ENCODE measurements around the gene IVNS1ABP. TPM values are rescaled to one million over a fixed set of nuclear protein-coding genes. Genes with fewer than 3 reads are reported as not detected.

The IVNS1ABP gene
- total and polyA plus RNA-seq, 4 donors = 14.2 to 83.4 (median 34.0) TPM

DNA sequence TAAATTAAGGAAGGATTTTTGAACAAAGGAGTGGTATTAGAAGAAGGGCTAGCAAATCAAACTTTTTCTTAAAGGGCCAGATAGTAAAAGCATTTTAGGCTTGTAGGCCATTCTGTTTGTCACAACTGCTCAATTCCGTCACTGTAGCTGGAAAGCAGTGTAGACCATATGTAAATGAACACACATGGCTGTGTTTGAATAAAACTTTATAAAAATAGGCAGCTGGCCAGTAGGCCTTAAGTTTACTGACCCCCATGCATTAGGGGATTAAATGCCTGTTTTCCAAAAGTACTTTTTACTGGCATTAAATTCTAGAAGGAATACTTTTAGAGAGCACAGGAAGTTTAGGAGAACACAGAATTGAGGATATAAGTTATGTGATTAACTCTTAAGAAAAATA lies 8.9 kb downstream of the IVNS1ABP start:
- 99% methylated on average over 1 of the region's 1 CpG for WGBS
- no peak for TF ChIP-seq HNF4G (IDR thresholded peaks at IDR 0.05)
- no peak for TF ChIP-seq EGR1 (IDR thresholded peaks at IDR 0.05; ENCODE audit: low read depth in 2 of 2)
- TF ChIP-seq, protein P1, sequence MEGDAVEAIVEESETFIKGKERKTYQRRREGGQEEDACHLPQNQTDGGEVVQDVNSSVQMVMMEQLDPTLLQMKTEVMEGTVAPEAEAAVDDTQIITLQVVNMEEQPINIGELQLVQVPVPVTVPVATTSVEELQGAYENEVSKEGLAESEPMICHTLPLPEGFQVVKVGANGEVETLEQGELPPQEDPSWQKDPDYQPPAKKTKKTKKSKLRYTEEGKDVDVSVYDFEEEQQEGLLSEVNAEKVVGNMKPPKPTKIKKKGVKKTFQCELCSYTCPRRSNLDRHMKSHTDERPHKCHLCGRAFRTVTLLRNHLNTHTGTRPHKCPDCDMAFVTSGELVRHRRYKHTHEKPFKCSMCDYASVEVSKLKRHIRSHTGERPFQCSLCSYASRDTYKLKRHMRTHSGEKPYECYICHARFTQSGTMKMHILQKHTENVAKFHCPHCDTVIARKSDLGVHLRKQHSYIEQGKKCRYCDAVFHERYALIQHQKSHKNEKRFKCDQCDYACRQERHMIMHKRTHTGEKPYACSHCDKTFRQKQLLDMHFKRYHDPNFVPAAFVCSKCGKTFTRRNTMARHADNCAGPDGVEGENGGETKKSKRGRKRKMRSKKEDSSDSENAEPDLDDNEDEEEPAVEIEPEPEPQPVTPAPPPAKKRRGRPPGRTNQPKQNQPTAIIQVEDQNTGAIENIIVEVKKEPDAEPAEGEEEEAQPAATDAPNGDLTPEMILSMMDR (IDR thresholded peaks at IDR 0.05; ENCODE audit: low read depth, low read length, missing input control) = no peak
- TF ChIP-seq FOXA1 (IDR thresholded peaks at IDR 0.05) = no peak
- TF ChIP-seq NR2F2 (IDR thresholded peaks at IDR 0.05) = no peak
- TF ChIP-seq, protein P2, sequence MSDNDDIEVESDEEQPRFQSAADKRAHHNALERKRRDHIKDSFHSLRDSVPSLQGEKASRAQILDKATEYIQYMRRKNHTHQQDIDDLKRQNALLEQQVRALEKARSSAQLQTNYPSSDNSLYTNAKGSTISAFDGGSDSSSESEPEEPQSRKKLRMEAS (IDR thresholded peaks at IDR 0.05) = no peak
- TF ChIP-seq RAD21 (IDR thresholded peaks at IDR 0.05) = no peak
- TF ChIP-seq, protein P3, sequence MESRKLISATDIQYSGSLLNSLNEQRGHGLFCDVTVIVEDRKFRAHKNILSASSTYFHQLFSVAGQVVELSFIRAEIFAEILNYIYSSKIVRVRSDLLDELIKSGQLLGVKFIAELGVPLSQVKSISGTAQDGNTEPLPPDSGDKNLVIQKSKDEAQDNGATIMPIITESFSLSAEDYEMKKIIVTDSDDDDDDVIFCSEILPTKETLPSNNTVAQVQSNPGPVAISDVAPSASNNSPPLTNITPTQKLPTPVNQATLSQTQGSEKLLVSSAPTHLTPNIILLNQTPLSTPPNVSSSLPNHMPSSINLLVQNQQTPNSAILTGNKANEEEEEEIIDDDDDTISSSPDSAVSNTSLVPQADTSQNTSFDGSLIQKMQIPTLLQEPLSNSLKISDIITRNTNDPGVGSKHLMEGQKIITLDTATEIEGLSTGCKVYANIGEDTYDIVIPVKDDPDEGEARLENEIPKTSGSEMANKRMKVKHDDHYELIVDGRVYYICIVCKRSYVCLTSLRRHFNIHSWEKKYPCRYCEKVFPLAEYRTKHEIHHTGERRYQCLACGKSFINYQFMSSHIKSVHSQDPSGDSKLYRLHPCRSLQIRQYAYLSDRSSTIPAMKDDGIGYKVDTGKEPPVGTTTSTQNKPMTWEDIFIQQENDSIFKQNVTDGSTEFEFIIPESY (IDR thresholded peaks at IDR 0.05) = no peak
- no peak for TF ChIP-seq TAF1 (conservative IDR thresholded peaks at IDR 0.05)
- H3K9me3 ChIP-seq (ENCODE audit: control insufficient read depth in 4 of 4, low read length in 3 of 4) = no peaks in the 10 kb centered on the region
- H3K27ac ChIP-seq (ENCODE audit: low read depth in 1 of 2, low read length in 2 of 2) = no peak overlapping the region
- no peak overlapping the region for H3K9ac ChIP-seq (ENCODE audit: low read depth in 1 of 2, low read length in 2 of 2)
- H3K4me3 ChIP-seq (ENCODE audit: low read depth in 1 of 3, low read length in 3 of 3) = no peak overlapping the region
- peaks cover 8 to 59% (median 54%) of the 10 kb centered on the region in 4 donors for H3K36me3 ChIP-seq (ENCODE audit: control insufficient read depth in 4 of 4, insufficient read depth in 3 of 4, low read depth in 1 of 4, low read length in 3 of 4)
- peaks cover 4 to 22% (median 7%) of the 10 kb centered on the region in 4 donors for H3K4me1 ChIP-seq (ENCODE audit: control insufficient read depth in 4 of 4, insufficient read depth in 4 of 4, low read length in 3 of 4)
- no peak for DNase-seq (ENCODE audit: low spot score)
- no peaks in the 10 kb centered on the region for H3K27me3 ChIP-seq (ENCODE audit: control insufficient read depth in 4 of 4, insufficient read depth in 4 of 4, low read length in 3 of 4)

DNA sequence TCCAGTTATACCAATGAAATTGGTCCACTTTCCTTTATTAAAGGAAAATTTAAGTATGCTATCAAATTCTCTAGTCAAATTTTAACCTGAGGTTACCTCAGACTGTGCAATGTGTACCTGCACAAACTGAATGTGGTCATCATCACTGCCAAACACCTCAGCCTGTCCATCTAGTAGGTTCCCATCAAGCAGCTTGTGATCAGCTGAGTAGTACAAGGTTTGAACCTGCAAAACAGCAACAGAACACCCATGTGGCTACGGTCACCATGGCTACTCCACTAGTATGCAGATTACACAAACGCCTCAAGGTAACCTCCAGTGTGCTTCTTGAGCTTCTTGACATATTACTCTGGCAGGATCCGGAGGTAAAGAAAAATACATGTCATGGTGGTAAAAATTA lies 11.6 kb downstream of the IVNS1ABP start:
- no peaks in the 10 kb centered on the region for H3K9me3 ChIP-seq (ENCODE audit: control insufficient read depth in 4 of 4, low read length in 3 of 4)
- H3K4me3 ChIP-seq (ENCODE audit: low read depth in 1 of 3, low read length in 3 of 3) = no peak overlapping the region
- no peak overlapping the region for H3K9ac ChIP-seq (ENCODE audit: low read depth in 1 of 2, low read length in 2 of 2)
- peaks cover 9 to 75% (median 66%) of the 10 kb centered on the region in 4 donors for H3K36me3 ChIP-seq (ENCODE audit: control insufficient read depth in 4 of 4, insufficient read depth in 3 of 4, low read depth in 1 of 4, low read length in 3 of 4)
- peak; percentile 68 for TF ChIP-seq FOXA2 (IDR thresholded peaks at IDR 0.05)
- peak; percentile 28 to 61 for TF ChIP-seq HNF4A (conservative IDR thresholded peaks at IDR 0.05)
- no peak for TF ChIP-seq EGR1 (IDR thresholded peaks at IDR 0.05; ENCODE audit: low read depth in 2 of 2)
- peak in 1 of 2 donors; percentile 19 for TF ChIP-seq RAD21 (IDR thresholded peaks at IDR 0.05)
- TF ChIP-seq FOXA1 (IDR thresholded peaks at IDR 0.05) = peak; percentile 58
- TF ChIP-seq RXRA (IDR thresholded peaks at IDR 0.05) = peak; percentile 80 to 81
- TF ChIP-seq, protein P4, sequence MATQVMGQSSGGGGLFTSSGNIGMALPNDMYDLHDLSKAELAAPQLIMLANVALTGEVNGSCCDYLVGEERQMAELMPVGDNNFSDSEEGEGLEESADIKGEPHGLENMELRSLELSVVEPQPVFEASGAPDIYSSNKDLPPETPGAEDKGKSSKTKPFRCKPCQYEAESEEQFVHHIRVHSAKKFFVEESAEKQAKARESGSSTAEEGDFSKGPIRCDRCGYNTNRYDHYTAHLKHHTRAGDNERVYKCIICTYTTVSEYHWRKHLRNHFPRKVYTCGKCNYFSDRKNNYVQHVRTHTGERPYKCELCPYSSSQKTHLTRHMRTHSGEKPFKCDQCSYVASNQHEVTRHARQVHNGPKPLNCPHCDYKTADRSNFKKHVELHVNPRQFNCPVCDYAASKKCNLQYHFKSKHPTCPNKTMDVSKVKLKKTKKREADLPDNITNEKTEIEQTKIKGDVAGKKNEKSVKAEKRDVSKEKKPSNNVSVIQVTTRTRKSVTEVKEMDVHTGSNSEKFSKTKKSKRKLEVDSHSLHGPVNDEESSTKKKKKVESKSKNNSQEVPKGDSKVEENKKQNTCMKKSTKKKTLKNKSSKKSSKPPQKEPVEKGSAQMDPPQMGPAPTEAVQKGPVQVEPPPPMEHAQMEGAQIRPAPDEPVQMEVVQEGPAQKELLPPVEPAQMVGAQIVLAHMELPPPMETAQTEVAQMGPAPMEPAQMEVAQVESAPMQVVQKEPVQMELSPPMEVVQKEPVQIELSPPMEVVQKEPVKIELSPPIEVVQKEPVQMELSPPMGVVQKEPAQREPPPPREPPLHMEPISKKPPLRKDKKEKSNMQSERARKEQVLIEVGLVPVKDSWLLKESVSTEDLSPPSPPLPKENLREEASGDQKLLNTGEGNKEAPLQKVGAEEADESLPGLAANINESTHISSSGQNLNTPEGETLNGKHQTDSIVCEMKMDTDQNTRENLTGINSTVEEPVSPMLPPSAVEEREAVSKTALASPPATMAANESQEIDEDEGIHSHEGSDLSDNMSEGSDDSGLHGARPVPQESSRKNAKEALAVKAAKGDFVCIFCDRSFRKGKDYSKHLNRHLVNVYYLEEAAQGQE (IDR thresholded peaks at IDR 0.05) = no peak
- no peak for TF ChIP-seq SP1 (IDR thresholded peaks at IDR 0.05)
- H3K4me1 ChIP-seq (ENCODE audit: control insufficient read depth in 4 of 4, insufficient read depth in 4 of 4, low read length in 3 of 4) = peaks cover 0 to 10% (median 3%) of the 10 kb centered on the region in 4 donors
- 66% methylated on average over 3 of the region's 3 CpGs for WGBS
- DNase-seq (ENCODE audit: low spot score) = no peak
- no peaks in the 10 kb centered on the region for H3K27me3 ChIP-seq (ENCODE audit: control insufficient read depth in 4 of 4, insufficient read depth in 4 of 4, low read length in 3 of 4)
- H3K27ac ChIP-seq (ENCODE audit: low read depth in 1 of 2, low read length in 2 of 2) = no peak overlapping the region
